ENCODE results near the gene ACOX3.
A peak's percentile ranks its signal among the peaks of the same experiment; 100 is the strongest.
"Not testable (repeated sequence)": the region's sequence is repeated elsewhere in the genome, so short reads cannot be mapped to it uniquely, and the experiment has no call there.

ACOX3 gene

DNA sequence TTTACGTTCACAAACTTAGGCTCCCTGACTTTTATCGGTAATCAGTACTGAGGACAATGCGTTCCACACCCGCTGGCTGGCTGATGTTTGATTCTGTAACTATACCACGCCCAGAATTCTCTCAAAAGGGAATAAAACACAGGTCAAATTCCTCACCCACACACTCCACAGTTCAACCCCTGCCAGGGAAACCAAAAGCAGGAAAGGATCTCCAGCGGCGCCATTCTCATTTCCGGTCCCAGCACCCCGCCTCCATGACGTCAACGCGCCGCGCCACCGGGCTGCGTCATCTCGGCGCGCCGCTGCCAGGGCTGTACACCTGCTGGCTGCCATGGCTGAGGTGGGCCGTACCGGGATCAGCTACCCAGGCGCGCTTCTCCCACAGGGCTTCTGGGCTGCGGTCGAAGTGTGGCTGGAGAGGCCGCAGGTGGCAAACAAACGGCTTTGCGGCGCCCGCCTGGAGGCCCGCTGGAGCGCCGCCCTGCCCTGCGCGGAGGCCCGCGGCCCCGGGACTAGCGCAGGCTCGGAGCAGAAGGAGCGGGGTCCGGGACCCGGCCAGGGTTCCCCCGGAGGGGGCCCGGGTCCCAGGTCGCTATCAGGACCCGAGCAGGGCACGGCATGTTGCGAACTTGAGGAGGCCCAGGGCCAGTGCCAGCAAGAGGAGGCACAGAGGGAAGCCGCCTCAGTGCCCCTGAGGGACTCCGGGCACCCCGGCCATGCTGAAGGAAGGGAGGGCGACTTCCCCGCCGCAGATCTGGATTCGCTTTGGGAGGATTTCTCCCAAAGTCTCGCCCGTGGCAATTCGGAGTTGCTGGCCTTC is at the start of gene ACOX3, which contains the start of gene TRMT44:
ACOX3 (minus strand) TSS at position 232 of the 820 bp plus-strand sequence. CDS start 24,202 bp downstream, outside the sequence.
TRMT44 (plus strand) TSS at position 286 of the 820 bp plus-strand sequence; CDS start at position 332, 46 bp downstream.
- peak; percentile 94 for DNase-seq

DNA sequence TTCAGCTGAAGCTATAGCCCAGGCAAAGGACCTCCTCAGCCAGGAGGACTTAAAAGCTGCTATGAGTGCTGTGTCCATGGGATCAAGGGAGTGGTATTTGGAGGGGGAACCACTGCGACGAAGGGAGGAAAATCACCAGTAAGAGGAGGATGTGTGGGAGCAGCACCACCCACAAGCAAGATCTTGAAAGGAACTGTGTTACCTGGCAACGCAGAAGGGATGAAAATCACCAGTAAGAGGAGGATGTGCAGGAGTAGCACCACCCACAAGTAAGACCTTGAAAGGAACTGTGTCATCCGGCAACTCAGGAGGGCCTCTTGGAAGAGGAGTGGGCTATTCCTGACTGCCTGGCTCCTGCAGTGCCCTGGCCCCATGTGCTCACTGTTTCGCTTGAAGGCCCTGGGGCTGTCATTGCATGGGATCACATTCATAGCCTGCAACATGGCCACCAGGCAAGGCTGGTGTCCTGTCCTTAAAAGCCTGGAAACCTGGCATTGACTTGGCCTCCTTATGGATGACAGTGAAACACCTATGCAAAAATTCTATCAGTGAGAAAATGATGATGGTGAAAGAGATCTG is 48.4 kb upstream of the ACOX3 start:
- no peak for DNase-seq

DNA sequence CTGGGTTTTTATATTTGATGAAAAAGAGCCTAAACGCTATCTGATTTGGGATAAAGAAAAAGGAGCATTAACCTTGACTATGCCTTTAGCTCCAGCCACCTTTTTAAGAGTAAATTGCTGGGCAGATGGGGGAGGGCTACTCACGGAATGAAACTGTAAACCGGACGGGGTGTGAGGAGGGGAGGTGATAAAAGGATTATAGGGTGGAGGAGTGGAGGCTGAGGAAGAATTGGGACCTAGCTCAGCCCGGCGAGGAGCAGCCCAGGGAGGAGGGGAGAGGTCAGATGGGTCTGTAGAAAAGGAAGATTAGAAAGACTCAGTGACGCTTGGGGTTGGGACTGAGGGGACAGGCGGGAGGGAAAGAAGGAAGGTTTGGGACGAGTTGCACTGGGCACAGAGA is 46.1 kb upstream of the ACOX3 start:
- DNase-seq, result not testable (repeated sequence)

DNA sequence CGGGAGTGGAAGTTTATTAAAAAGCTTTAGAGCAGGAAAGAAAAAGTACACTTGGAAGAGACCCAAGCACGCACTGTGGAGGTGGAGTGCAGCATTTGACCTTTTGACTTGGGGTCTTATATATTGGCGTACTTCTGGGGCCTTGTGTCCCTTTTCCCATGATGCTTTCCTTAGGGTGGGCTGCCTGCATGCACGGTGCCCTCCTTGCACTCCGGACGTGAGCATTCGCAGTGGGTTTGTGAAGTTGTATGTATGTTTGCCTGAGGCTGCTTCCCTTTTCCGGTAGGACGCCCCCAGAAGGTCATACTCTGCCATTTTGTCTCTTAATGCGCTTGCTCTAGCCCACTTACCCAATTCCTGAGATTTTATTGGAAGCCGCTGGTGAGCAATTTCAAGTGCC is 39.7 kb upstream of the ACOX3 start:
- no peak for DNase-seq

DNA sequence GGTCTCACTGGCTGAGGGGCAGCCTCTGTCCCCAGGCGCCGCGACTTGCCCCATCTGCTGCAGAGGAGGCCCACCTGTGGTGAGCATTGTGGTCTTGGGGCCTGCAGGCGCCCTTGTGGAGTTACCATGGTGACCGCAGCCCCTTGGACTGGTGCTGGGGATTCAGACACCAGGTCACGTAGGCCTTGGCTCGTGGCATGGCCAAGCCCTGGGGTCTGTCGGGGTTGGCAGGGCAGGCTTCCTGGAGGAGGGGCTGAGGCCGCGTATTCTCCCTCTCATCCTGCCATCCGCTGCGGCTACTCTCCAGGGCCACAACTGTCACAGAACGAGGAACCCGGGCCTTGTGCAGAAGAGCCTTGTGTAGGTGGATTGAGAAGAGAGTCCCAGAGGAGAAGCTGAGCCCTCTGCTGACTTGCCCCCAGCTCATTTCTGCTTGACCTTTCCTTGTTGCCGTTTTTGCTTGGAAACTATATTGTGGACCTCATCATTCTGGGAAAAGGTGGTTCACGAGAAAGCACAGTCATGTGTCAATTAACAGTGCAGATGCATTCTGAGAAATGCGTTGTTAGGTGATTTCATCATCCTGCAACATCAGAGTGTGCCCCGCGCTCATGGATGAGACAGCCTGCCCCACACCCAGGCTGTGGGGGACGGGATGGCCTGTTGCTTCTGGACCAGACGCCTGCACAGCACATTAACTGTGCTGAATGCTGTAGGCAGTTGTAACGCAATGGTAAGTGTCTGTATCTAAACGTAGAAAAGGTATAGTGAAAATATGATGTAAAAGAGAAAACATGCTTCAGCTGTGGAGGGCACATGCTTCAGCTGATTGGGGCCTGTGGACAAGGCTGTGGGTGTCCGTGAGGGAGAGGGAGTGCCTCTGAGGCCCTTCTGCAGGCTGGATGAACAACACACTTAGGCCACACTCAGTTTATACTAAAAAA is 38.5 kb upstream of the ACOX3 start:
- DNase-seq, result no peak

DNA sequence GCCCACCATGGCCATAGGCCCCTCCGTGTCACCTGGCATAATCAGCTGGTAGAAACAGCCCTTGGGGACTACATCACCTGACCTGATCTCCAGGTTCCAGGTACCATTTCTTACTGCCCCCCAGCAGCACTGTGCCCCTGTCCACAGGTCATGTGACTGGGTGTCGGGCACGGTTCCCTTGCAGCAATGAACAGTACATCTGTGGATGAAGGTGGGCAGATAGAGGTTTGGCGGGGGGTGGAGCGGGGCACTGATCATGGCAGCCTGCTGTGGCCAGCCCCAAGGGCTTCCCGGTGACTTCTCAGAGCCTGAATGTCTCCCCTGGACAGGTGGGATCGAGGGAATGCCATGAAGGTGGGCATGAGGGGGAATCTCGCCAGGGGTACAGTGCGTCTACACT is 37.8 kb upstream of the ACOX3 start:
- no peak for DNase-seq

DNA sequence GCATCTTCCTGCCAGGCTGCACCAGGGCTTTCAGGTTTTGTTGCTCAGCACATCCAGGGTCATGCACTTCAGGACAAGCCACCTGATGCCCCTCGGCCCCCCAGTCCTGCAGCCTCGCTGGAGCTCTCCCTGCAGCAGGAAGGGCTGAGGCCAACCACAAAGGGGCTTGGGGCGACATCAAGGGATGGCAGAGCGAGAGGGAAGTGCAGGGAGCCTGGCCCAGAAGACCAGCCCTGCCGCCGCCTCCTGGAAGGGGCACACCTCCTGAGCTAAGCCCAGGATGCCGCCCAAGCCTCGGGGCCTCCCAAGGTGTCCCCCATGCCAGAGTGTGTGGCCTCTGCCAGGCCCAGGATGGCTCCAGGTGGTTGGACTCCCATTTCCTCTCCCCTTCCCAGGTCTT is 37.2 kb upstream of the ACOX3 start:
- DNase-seq, result no peak

DNA sequence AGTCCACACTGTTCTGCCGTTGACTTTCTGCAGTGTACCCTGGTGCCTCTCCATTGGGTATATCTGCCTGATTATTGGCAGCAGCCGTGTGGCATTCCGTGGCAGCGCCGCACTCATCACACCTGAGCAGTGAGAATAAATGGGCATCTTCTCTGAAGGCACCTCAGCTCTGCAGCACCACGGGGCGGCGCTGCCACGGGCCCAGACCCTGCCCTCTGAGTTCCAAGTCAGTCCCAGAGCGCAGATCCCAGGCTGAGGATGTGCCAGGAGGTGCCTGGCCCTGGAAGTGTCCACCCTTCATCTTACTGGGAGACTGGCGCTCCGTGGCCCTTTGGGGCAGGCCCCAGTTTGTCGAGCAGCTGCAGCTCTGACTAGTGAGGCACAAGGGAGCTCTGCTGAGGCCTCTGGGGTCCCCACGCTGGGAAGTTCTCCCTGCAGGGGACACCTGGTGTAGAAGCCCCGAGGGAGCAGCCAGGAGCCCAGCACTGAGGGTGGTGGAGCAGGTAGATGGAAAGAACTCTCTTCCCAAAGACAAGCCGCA is 36.6 kb upstream of the ACOX3 start:
- DNase-seq, result no peak

DNA sequence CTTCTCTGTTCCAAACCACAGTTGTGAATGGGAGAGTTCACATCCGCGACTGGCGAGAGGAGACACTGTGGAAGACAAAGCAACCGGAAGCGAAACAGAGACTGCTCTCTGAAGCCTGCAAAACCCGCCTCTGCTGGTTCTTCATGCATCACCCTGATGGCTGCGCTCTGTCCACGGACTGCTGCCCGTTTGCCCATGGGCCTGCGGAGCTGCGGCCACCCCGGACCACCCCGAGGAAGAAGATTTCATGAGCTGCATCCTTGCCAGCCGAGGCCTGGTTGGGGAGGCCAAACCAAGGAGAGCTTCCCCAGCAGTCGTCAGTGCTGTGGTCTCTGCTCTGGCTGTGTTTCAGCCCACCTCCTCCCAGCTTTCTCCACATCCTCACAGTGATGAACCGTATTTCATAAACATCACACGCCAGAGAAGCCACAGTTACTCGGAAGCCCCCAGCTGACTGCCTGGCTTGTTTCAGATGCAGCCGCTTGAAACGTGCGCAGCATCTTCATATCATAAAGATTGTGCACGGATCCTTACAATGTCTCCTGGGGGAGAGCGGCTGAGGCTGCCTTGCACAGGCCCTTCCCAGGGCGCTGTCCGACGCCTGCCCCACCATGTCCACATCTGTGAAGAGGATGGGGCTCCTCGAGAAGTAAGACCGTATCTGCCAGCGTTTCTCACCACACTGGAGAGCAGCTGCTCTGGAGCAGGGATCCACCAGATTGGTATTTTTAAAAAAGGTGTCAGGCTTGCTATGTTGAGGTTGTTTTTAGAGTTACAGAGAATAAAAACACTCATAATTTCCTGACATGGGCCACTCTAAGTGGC is 35.4 kb upstream of the ACOX3 start:
- no peak for DNase-seq

DNA sequence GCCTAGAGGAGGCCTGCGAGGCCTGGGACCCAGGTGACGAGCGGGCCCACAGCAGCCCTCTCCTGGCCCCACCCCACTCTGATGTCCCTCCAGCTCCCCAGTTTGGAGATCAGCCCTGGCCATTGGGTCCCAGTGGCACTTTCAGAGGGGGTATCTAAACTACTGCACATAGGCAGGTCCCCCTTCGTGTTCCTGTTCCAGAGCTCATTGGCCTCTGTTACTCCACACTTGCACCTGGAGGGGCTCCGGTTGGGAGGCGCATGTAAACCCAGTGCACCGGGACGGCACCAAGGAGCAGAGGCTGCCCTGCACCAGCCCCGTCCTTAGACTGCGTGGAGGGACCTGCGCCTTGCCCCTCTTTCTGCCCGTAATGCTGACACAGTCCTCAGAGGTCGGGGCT is 34.3 kb upstream of the ACOX3 start:
- no peak for DNase-seq

DNA sequence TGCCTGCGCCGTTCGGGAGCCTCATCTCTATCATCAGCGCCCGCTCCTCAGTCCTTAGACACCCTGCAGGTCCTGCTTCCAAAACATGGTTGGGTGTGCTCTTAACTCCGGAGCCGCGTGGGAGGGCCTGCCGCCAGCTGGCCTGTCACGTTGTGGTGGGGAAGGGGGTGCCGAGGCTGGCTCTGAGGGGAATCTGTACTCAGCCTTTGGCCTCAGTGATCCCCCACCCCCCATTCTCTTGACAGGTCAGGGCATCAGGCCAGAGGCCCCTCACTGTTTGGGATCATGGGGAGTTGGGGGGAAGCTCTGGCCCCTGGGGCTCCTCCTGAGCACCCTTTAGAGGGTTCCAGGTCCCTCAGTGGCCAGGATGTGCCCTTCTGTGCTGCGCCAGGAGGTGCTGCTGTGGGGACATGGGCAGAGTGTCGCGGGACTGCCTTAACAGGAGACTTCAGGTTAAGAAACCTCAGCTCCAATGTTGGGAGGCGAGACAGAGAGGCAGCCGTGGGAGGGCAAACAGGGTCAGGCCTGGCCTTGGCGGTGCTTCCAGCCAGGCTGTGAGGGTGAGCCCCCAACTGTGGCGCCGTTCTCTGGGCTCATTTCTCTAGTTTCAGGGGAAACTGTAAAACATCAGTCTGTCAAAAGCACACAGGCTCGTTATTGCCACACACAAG is 33.5 kb upstream of the ACOX3 start:
- DNase-seq, result no peak

DNA sequence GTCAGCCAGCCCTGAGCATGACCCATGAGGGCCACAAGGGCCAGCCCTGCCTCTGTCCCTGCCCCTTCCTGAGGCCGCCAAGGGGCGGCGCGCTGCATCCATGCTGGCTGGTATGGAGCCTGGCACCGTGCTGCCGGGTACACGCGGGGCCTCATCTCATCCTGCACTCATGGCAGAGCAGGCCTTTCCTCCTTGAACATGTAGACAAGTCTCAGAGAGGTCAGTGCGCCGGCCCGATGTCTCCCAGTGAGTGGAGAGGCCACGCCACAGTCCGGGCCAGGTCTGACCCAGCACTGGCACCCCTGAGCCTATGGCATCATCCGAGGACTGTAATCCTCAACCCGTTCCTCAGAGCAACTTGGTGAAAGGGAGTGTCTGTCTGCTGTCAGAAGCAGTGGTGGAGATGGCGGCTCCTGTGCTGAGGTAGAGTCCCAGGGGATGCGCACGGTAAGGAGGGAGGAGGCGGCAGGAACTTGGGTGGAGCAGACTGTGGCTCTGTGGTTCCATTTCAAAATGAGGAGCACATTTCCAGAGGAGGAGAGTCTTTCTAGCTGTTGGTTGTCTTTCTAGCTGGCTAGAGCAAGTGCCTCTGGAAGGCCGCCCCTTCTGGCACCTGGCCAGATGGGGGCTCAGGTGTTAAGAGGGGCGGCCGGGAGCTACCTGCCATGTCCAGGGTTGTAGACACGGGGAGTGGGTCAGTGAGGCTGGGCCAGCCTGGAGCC is 32.8 kb upstream of the ACOX3 start:
- no peak for DNase-seq

DNA sequence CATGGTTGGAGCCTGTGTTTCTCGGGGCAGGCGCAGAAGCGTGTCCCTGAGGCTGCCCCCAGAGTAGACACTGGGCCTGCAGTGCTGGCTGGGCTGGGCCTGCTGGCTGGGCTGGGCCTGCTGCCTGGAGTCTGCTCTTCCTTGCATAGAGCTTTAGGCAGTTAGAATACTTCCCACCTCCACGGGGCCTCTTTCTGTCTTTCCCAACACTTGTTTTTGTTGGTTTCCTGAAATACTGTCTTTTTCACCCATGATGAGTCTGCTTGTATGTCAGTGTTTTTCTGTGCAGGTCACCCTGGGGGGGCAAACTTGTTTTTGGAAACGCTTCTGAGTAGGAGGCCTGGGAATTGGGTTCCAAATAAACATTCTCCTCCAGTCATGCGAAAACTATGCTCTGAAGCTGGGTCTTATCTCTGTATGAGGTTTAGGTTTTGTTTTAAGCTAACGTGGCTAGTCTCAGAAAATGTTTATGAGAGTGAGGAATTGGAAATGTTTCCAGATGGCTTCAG is 32.2 kb upstream of the ACOX3 start:
- DNase-seq, result no peak

DNA sequence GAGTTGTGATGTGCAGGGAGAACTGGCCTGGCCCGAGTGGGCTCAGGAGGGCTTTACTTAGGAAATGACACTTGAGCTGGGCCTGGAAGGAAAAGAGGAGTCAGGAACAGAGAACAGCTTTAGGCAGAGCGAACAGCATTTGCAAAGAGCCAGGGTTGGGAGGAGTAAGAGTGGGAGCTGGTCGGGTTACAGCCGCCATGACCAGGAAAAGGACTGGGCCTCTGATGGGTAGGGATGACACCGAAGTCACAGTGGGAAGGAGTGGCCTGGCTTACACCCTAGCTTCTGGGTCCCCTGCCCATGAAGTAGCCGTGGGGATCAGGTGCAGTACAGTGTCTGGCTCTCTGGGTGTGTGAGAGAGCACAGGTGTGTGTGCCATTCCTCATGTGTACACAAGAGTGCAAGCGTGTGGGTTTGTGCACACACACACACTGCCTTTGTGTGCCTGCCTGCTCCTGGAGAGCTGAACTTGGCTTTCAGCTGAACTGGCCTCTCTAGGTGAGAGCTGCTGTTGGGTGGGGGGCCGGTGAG is 31.7 kb upstream of the ACOX3 start:
- no peak for DNase-seq

DNA sequence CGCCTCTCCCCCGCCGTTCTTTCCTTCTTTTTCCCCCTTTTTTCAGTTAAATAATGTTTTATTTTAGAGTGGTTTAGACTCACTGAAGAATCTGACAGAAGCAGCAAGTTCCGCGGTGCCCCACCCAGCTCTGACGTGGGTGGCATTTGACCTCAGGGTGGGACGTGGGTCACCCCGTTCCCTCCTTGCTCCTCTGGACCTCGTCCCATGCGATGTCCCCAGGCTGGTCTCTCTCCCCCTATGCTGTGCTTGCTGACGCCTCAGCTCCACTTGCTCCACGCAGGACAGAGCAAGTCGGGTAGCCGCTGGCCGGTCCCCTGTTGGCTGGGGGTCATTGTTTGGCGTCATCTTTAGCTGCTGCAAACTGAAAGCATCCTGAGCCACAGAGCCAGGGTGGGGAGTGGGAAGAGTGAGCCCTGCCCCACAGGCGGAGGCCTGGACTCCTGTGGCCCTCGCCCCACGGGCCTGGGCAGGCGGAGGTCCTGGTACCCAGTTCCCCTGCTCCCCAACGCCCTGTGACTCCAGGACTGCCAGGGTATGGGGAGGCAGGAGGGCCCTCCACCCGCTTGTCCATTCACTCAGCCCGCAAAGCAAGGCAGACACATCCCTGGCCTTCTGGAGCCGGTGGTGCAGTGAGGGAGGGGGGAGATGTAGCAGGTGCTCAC is 30.8 kb upstream of the ACOX3 start:
- DNase-seq, result no peak

DNA sequence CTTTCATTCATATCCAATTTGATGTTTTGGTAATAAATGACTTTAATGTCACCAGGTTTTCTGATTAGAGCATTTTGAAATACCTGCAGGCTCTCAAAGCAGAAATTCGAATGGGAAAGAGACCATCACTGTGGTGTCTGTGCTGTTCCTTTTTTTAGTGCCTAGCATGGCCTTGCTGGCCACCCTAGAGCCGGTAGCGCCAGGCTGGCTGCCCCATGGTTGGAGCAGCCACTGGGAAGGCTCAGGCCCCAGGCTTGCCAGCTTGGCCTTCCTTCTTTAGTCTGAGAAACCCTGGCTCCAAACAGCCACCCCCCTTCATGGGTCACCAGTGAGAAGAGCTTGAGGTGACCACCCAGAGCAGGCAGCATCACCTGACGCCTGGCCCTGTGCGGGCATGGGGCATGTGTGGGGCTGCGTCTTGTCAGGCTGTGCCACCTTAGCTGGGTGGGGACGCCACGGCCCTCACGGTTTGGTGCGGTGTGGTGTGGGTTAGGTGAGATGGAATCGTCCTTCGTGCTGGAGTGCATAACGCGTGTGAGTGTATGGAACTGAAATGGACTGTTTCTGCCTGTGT is 30.0 kb upstream of the ACOX3 start:
- no peak for DNase-seq

DNA sequence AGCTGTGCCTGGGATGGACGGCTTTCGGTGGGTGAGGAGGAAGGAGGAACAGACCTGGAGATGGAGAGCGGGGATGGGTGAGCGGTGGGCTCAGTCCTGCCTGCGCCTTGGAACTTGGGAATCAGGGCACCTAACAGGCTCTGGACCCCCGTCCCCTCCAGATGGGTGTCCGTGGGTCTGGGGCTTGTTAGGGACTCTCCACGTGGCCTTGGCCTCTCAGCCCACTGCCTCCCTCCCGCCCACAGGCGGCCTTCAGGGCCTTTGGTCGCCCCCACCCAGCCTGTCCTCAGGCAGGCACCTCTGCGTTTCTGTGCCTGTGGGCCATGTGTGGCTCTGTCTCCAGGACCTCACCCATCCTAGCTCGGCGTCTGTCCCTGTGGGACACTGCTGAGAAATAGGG is 29.0 kb upstream of the ACOX3 start:
- no peak for DNase-seq

DNA sequence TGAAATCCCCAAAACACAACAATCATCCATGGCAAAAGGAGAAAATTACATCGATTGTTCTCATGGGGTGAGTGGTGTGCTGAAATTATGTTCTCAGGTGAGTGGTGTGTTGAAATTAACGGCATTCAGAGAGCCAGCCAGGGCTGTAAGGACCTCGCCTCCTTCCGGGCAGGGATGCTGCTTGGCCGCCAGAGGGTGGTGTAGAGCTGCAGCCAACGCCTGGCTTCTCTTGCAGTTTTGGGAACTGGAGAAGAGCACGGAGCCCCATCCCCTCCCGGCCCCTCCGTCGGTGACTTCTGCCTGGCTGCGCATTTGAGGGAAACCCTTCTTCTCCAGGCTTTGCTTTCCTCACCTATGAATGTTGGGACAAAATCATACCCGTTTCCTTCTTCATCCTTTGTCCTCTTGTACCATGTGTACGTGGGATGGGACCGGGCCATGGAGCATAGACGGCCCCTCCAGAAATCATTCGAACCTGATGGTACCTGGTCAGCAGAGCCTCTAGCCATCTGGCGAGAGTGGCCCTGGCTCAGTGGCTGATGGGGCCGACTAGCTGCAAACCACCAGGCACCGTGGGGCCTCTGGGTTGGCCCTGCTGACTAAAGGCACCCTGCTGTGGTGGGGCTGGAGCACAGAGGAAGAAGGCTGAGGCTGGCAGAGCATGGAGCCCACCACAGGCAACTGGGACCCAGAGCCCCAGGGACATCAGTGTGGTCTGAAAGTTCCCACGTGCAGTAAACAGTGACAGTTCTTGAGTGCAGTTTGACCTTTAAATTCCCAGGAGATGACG is 28.4 kb upstream of the ACOX3 start:
- DNase-seq, result peak; percentile 58

DNA sequence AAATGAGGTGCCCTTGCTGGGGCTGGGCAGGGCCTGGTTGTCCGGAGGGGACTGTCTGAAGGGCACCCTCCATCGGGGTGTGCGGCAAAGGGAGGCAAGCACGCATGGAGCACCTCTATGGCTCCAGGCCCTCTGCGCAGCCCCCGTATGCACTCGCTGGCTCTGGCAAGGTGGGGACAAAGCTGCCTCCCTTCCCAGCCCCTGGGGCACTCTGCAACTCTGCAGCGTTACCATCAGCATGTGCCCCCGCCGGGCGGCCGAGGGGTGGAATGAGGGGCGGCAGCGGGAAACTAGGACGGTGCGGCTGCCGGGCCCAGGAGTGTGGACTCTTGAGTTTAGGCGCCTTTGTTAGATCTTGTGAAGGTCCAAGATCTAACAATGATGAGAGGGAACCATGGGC is 26.5 kb upstream of the ACOX3 start:
- DNase-seq, result no peak
